ENCODE measurements around the gene VAPA. TPM values are rescaled to one million over a fixed set of nuclear protein-coding genes. Genes with fewer than 3 reads are reported as not detected.

VAPA gene
- total RNA-seq, 2 experiments from 2014 or later, result 146 to 152 TPM

DNA sequence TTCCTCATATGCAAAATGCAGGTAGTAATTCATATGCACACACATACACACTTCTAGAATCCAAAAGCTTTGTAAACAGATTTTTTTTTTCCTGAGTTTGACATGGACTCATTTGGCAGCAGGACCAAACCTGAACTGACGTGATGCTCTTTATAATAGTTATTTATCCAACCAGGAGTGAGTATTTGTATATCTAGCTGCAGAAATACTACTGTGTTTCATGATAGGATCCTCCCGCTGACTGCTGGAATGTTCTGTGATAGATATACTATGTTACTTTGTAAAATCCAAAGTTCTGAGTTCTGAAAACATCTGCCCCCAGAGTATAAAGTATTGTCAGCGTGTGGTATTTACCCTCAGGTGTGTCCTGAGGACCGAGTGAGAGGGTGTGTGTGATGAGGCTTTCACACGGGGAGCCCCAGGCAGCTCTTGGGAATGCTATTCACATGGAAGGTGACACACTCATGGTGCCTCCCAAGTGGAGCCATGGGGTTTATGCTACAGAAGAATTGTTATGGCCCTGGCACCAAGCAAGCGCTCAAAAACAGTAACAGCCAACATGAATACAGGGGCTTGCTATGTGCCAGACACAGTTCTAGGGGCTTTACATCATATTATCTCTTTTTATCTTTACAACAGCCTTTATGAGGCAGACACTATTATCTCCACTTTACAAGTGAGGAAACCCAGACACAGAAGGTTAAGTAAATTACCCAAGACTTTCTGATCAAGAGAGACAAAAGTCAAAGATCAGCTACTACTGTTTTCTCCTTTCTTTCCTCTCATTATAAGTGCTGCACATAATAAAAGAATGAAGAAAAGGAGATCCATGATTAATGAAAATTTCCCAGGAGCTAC, 44.7 kb upstream of the VAPA start:
- no peak for ATAC-seq
- Mint-ChIP-seq H3K27me3 (peaks cover 8% of the 10 kb centered on the region), H3K27ac (no peak overlapping the region), H3K4me3 (no peak overlapping the region), H3K4me1 (ENCODE audit: low read depth) (no peaks in the 10 kb centered on the region), H3K9me3 (peaks cover 16% of the 10 kb centered on the region), H3K36me3 (ENCODE audit: low read depth) (no peaks in the 10 kb centered on the region)
- TF ChIP-seq CTCF (IDR thresholded peaks at IDR 0.05), result no peak
- ChIA-PET CTCF (no interaction called here), POLR2A (no interaction called here)
- intact Hi-C loops (cut with micrococcal nuclease), result no loop called here
- DNase-seq, result no peak

DNA sequence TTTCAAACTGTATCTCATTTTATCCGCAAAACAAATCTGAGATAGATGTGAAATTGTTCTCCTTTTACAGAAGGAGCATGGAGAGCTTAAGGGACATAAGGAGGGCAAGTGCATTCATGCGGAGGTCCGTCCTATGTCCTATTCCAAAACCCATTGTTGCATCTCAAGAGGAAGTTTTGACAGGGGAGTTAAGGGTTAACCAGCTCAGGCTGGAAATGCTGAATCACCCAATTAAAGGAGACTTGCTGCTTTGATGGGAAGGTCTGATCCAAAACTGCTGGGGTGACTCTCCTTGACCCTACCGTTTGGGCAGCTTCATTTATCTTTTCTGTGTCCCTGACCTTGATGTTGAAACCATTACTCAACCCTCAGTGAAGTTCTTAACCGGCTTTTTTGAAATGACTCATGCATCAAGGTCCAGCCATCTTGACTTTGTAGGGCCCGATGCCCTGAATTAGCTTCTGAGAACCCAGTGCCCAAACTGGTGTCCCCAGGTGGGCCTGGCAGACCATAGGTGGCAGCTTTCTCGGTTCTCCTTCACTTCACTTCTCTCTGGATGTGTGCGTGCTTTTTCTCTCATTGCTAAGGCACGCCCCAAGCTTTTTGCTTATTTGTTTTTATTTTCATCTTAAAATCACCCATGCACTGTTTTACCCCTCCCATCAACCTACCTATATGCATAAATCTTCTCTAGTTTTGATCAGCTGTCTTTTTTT, 43.9 kb upstream of the VAPA start:
- POLR2A ChIA-PET, result no interaction called here
- no peak for DNase-seq
- Mint-ChIP-seq H3K27me3 (peaks cover 8% of the 10 kb centered on the region), H3K4me3 (no peak overlapping the region), H3K27ac (no peak overlapping the region), H3K9me3 (peaks cover 16% of the 10 kb centered on the region), H3K4me1 (ENCODE audit: low read depth) (no peaks in the 10 kb centered on the region), H3K36me3 (ENCODE audit: low read depth) (no peaks in the 10 kb centered on the region)
- CTCF ChIA-PET, result interaction anchor here (1.3 kb wide), 1 partner anchor 36 kb away, joined by 3 read pairs; no protein-coding TSS in a partner anchor
- ATAC-seq, result peak; percentile 27
- TF ChIP-seq CTCF (IDR thresholded peaks at IDR 0.05), result no peak
- intact Hi-C loops (cut with micrococcal nuclease), result no loop called here

DNA sequence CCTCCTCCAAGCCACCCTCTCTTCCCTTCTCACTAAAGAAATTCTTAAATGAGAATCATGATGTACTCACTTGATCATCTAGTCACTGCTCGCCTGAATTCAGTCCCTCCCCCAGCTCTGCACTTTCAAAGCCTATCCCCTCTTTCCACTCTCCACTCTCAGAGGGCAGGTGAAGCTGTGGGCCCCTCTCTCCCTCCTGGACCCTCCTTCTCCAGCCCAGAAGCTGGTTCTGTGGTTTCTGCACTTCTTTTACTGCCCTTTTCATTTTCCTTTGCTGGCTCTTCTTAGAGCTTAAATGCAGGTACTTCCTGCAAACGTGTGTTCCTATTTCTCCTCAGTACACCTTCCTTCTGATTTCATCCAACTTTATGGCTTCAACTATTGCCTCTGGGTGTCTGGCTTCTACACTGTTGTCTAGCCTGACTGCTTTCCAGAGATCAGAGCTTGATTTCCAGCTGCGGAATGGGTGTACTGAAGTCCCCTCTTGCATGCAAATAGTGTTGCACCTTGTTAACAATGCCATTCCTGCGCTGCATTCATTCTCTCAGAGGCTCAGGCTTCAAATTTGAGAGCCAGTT, 43.3 kb upstream of the VAPA start:
- Mint-ChIP-seq H3K27me3 (peaks cover 10% of the 10 kb centered on the region), H3K4me1 (ENCODE audit: low read depth) (no peaks in the 10 kb centered on the region), H3K4me3 (no peak overlapping the region), H3K9me3 (peaks cover 13% of the 10 kb centered on the region), H3K36me3 (ENCODE audit: low read depth) (no peaks in the 10 kb centered on the region), H3K27ac (no peak overlapping the region)
- ChIA-PET POLR2A (no interaction called here), CTCF (interaction anchor here (1.3 kb wide), 1 partner anchor 35 kb away, joined by 3 read pairs; no protein-coding TSS in a partner anchor)
- ATAC-seq (no peak), DNase-seq (no peak)
- TF ChIP-seq CTCF (IDR thresholded peaks at IDR 0.05), result no peak
- intact Hi-C loops (cut with micrococcal nuclease), result no loop called here

DNA sequence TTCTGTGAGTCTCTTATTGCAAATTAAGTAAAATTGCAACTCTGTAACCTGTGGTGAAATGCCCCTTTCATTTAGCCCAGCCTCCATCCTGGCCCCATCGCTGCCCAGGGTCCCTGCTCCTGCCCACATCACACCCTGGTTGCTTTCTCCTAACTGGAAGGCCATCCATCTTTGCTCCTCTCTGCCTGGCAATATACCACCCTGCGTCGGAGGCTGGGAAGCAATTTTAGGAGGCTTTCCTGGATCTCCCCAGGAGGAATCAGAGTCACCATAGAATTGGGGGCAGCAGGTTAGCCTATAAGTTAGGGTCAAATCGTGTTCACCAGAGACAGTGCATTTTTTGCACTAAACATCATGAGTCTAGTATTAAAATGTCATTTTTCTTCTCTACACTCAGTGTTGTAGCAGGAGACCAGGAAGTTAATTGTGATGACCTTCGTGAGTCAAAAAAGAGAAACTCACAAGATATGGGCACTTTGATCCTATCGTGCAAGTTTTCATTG, 42.5 kb upstream of the VAPA start:
- ChIA-PET CTCF (interaction anchor here (1.3 kb wide), 1 partner anchor 34 kb away, joined by 3 read pairs; no protein-coding TSS in a partner anchor), POLR2A (no interaction called here)
- H3K27me3 Mint-ChIP-seq, result peaks cover 12% of the 10 kb centered on the region

More for the DNA sequence above, 42.5 kb upstream of the VAPA start:
- Mint-ChIP-seq H3K36me3 (ENCODE audit: low read depth) (no peaks in the 10 kb centered on the region), H3K4me3 (no peak overlapping the region), H3K9me3 (peaks cover 6% of the 10 kb centered on the region), H3K4me1 (ENCODE audit: low read depth) (peaks cover under 1% of the 10 kb centered on the region), H3K27ac (no peak overlapping the region)
- TF ChIP-seq CTCF (IDR thresholded peaks at IDR 0.05), result no peak
- ATAC-seq, result no peak
- intact Hi-C loops (cut with micrococcal nuclease), result no loop called here
- DNase-seq, result no peak

All from activated CD8-positive, alpha-beta T cell treated with anti-CD3 and anti-CD28 coated beads for 36 hours (primary cell).